ENCODE data around the gene UNC5C. TPM values are rescaled to one million over a fixed set of nuclear protein-coding genes. Genes with fewer than 3 reads are reported as not detected.
A peak's percentile ranks its signal among the peaks of the same experiment; 100 is the strongest.

Gene UNC5C
- total and polyA plus RNA-seq, 2 of the 8 experiments (the other 6 are each of a cell fraction or from before 2014, with no cell fraction given): 0.30 to 1.3 TPM

DNA sequence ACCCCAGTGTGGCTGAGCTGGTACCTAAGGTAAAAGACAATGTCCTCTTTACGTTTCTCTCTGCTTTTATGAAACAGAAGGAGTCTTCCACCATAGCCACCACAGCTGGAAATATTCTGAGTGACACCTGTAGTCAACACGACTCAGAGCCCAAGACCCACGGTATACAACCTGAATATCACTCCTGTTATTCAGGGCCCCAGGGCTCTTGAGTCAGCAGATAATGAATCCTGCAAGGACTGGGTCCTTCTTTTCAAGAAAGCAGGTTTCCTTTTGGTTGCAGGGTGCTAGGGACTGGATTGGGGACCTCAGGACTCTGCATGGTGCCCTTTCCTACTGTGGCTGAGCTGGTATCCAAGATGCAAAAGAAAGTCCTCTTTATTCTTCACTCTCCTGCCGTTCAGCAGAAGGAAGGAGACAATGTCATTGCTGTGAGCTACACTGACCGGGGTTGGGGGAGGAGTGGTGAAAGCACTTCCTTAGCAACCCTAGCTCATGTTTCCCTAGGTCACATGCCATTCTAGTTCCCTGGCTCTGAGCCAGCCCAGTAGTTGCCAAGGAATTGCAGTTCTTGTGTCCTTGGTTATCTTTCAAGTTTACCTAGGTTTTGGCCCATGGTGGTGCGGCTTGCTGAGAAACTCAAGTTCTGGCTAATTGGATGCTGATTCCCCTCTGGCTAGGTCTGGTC, 23.7 kb upstream of the UNC5C start:
- Histone ChIP-seq H4K5ac (ENCODE audit: insufficient read length, low read depth, low read length) (no peak overlapping the region), H3K79me2 (ENCODE audit: control insufficient read depth in 1 of 2, insufficient read depth in 2 of 2, low read length in 2 of 2) (no peaks in the 10 kb centered on the region), H3K9ac (replicated peaks in 1 of 4; ENCODE audit: extremely low read depth in 1 of 4, low read depth in 3 of 4, low read length in 3 of 4) (no peak overlapping the region), H3K27me3 (replicated peaks in 1 of 4; ENCODE audit: control insufficient read depth in 3 of 4, extremely low read depth in 1 of 4, insufficient read depth in 3 of 4, low read length in 3 of 4) (no peaks in the 10 kb centered on the region), H2BK15ac (ENCODE audit: low read length) (peak overlapping the region; percentile 31; the same call in 1 of the 2 replicates), H2BK12ac (ENCODE audit: low read depth, low read length) (no peak overlapping the region), H4K8ac (ENCODE audit: extremely low read depth, insufficient read depth, low read length) (no peak overlapping the region), H3K27ac (ENCODE audit: low read depth, low read length) (no peak overlapping the region), H3K14ac (ENCODE audit: insufficient read length) (no peak overlapping the region), H3K23ac (ENCODE audit: insufficient read length) (no peak overlapping the region), H3K36me3 (ENCODE audit: control insufficient read depth in 2 of 4, insufficient read depth in 4 of 4, low read length in 3 of 4) (no peaks in the 10 kb centered on the region), H2BK20ac (ENCODE audit: low read length) (no peak overlapping the region), H3K18ac (ENCODE audit: extremely low read depth, low read length) (no peak overlapping the region), H3K9me3 (ENCODE audit: insufficient read depth in 2 of 2, low read depth in 1 of 2, low read length in 1 of 2) (no peaks in the 10 kb centered on the region), H2BK120ac (replicated peaks; ENCODE audit: low read depth, low read length) (no peak overlapping the region), H2BK5ac (ENCODE audit: low read depth, low read length) (no peak overlapping the region), H3K79me1 (ENCODE audit: low read depth, low read length) (no peaks in the 10 kb centered on the region), H3K4me2 (ENCODE audit: insufficient read depth in 1 of 2, low read depth in 2 of 2, low read length in 2 of 2) (no peak overlapping the region), H3K4me3 (ENCODE audit: extremely low read depth in 1 of 4, insufficient read depth in 2 of 4, low read depth in 3 of 4, low read length in 4 of 4) (no peak overlapping the region; a peak in 1 of 8 replicates), H3K4me1 (replicated peaks in 1 of 4; ENCODE audit: control insufficient read depth in 3 of 4, insufficient read depth in 4 of 4, low read length in 3 of 4) (peaks cover 0 to 5% (median 0%) of the 10 kb centered on the region in 4 experiments; a peak in 1 of 7 replicates), H3K23me2 (ENCODE audit: low read depth, low read length) (no peaks in the 10 kb centered on the region), H3K56ac (replicated peaks; ENCODE audit: insufficient read length, low read depth, low read length) (no peak overlapping the region), H2AK5ac (ENCODE audit: low read depth, low read length) (no peak overlapping the region), H4K91ac (replicated peaks; ENCODE audit: insufficient read length, low read length) (no peak overlapping the region), H4K20me1 (replicated peaks in 1 of 2; ENCODE audit: control insufficient read depth in 1 of 2, insufficient read depth in 2 of 2, low read length in 2 of 2) (no peaks in the 10 kb centered on the region), H3K4ac (replicated peaks; ENCODE audit: insufficient read length, low read depth, low read length) (no peak overlapping the region), H2AFZ (ENCODE audit: low read length) (peak overlapping the region; percentile 74; the same call in 1 of the 2 replicates)
- DNase-seq (ENCODE audit: low read depth in 1 of 2, low spot score in 2 of 2) (peak in 1 of 2 experiments; percentile 41), FAIRE-seq (no peak)
- ChIA-PET CTCF (ENCODE audit: partially characterized antibody) (interaction anchor here (0.6 kb wide), 2 partner anchors 432 to 779 kb away, joined by 3 read pairs; no protein-coding TSS in a partner anchor), POLR2A (ENCODE audit: partially characterized antibody) (no interaction called here)
- WGBS, 2 experiments (ENCODE audit: extremely low coverage in 1 of 2, insufficient coverage in 1 of 2, insufficient read length in 1 of 2, insufficient replicate concordance in 2 of 2, low coverage in 1 of 2, low lambda C conversion rate in 2 of 2, missing lambda C conversion rate in 1 of 2): 85% methylated on average over 6 of the region's 6 CpGs; no CpG with 5 or more reads in 1 of the 2 experiments
- no peak for TF ChIP-seq TCF12 (IDR thresholded peaks at IDR 0.05; ENCODE audit: low read depth, low read length)
- no peak for TF ChIP-seq EZH2 (IDR thresholded peaks at IDR 0.05; ENCODE audit: low read depth, low read length, severe bottlenecking)
- TF ChIP-seq ZNF274 (IDR thresholded peaks at IDR 0.05; ENCODE audit: borderline replicate concordance, extremely low read depth, low read length): no peak
- TF ChIP-seq CEBPB (IDR thresholded peaks at IDR 0.05; ENCODE audit: low read depth, low read length): no peak
- TF ChIP-seq HDAC2 (IDR thresholded peaks at IDR 0.05; ENCODE audit: borderline replicate concordance in 1 of 2, low read depth in 2 of 2, low read length in 2 of 2): no peak
- TF ChIP-seq KDM4A (IDR thresholded peaks at IDR 0.05; ENCODE audit: low read depth, low read length, severe bottlenecking): no peak
- no peak for TF ChIP-seq CTBP2 (IDR thresholded peaks at IDR 0.05; ENCODE audit: borderline replicate concordance, insufficient read depth, insufficient read length, low read length)
- no peak for TF ChIP-seq SP1 (IDR thresholded peaks at IDR 0.05; ENCODE audit: low read depth, low read length)
- no peak for TF ChIP-seq CREB1 (IDR thresholded peaks at IDR 0.05)
- TF ChIP-seq RAD21 (IDR thresholded peaks at IDR 0.05 in 1 of 2, conservative IDR thresholded peaks at IDR 0.05 in 1 of 2; ENCODE audit: low read depth in 2 of 2, low read length in 2 of 2): no peak
- TF ChIP-seq CBX8 (IDR thresholded peaks at IDR 0.05; ENCODE audit: borderline replicate concordance, low read depth, low read length): no peak
